ENCODE measurements around the gene EFNA5.

Gene EFNA5

GRCh38 chr5:107602896-107603295, 67.8 kb downstream of the EFNA5 start:
- H3K4me3 ChIP-seq (replicated peaks; ENCODE audit: low read depth, low read length), result no peak overlapping the region

GRCh38 chr5:107601076-107601475, 69.7 kb downstream of the EFNA5 start:
- DNase-seq (ENCODE audit: extremely low read depth, low read depth), result no peak
- no peak overlapping the region for H3K4me3 ChIP-seq (replicated peaks; ENCODE audit: low read depth, low read length)

More at GRCh38 chr5:107602896-107603295, 67.8 kb downstream of the EFNA5 start:
- no peak for TF ChIP-seq CTCF (IDR thresholded peaks at IDR 0.05; ENCODE audit: low read depth, low read length, missing control alignments)
- no peak for DNase-seq (ENCODE audit: extremely low read depth, low read depth)

GRCh38 chr5:107598958-107599357, 71.8 kb downstream of the EFNA5 start:
- no peak for DNase-seq (ENCODE audit: extremely low read depth, low read depth)
- TF ChIP-seq CTCF (IDR thresholded peaks at IDR 0.05; ENCODE audit: low read depth, low read length, missing control alignments), result no peak

More at GRCh38 chr5:107601076-107601475, 69.7 kb downstream of the EFNA5 start:
- no peak for TF ChIP-seq CTCF (IDR thresholded peaks at IDR 0.05; ENCODE audit: low read depth, low read length, missing control alignments)

GRCh38 chr5:107597803-107598202, 72.9 kb downstream of the EFNA5 start:
- TF ChIP-seq CTCF (IDR thresholded peaks at IDR 0.05; ENCODE audit: low read depth, low read length, missing control alignments), result no peak
- no peak for DNase-seq (ENCODE audit: extremely low read depth, low read depth)
- H3K4me3 ChIP-seq (replicated peaks; ENCODE audit: low read depth, low read length), result no peak overlapping the region

More at GRCh38 chr5:107598958-107599357, 71.8 kb downstream of the EFNA5 start:
- no peak overlapping the region for H3K4me3 ChIP-seq (replicated peaks; ENCODE audit: low read depth, low read length)

- no peak for TF ChIP-seq CTCF (IDR thresholded peaks at IDR 0.05; ENCODE audit: low read depth, low read length, missing control alignments)
- H3K4me3 ChIP-seq (replicated peaks; ENCODE audit: low read depth, low read length), result no peak overlapping the region
- DNase-seq (ENCODE audit: extremely low read depth, low read depth), result no peak
These were observed 73.5 kb downstream of the EFNA5 start for GRCh38 chr5:107597247-107597646.

- no peak for TF ChIP-seq CTCF (IDR thresholded peaks at IDR 0.05; ENCODE audit: low read depth, low read length, missing control alignments)
- DNase-seq (ENCODE audit: extremely low read depth, low read depth), result no peak
- H3K4me3 ChIP-seq (replicated peaks; ENCODE audit: low read depth, low read length), result no peak overlapping the region
These were observed 76.3 kb downstream of the EFNA5 start for GRCh38 chr5:107594253-107595045.
